Right hindlimb (tissue), 1 donor: ENCODE results near the gene ELP4.
"Not testable (repeated sequence)": the region's sequence is repeated elsewhere in the genome, so short reads cannot be mapped to it uniquely, and the experiment has no call there.

Experiments used
- DNase-seq: peaks from one replicate; pipeline ENCODE4 v3.0.0-alpha.2; 2018

Gene ELP4

GRCh38 chr11:31558001-31558400 lies 48.4 kb downstream of the ELP4 start:
- no peak for DNase-seq

GRCh38 chr11:31560842-31561476 lies 51.4 kb downstream of the ELP4 start:
- DNase-seq, result no peak

- DNase-seq, result not testable (repeated sequence)
Measured at GRCh38 chr11:31564517-31564916, 55.0 kb downstream of the ELP4 start.

- not testable (repeated sequence) for DNase-seq
Measured at GRCh38 chr11:31574133-31574532, 64.6 kb downstream of the ELP4 start.

GRCh38 chr11:31575764-31576163 lies 66.2 kb downstream of the ELP4 start:
- DNase-seq, result not testable (repeated sequence)

GRCh38 chr11:31579412-31579811 lies 69.8 kb downstream of the ELP4 start:
- DNase-seq, result not testable (repeated sequence)

GRCh38 chr11:31582697-31583096 lies 73.1 kb downstream of the ELP4 start:
- no peak for DNase-seq

- DNase-seq, result no peak
Measured at GRCh38 chr11:31598454-31598853, 88.9 kb downstream of the ELP4 start.

- DNase-seq, result no peak
Measured at GRCh38 chr11:31601635-31602282, 92.2 kb downstream of the ELP4 start.

GRCh38 chr11:31606893-31607292 lies 97.3 kb downstream of the ELP4 start:
- DNase-seq, result no peak

- DNase-seq, result no peak
Measured at GRCh38 chr11:31607914-31608313, 98.3 kb downstream of the ELP4 start.

GRCh38 chr11:31608995-31609394 lies 99.4 kb downstream of the ELP4 start:
- no peak for DNase-seq

GRCh38 chr11:31610544-31610943 lies 101.0 kb downstream of the ELP4 start:
- DNase-seq, result no peak

- DNase-seq, result no peak
Measured at GRCh38 chr11:31617246-31617645, 107.7 kb downstream of the ELP4 start.

- DNase-seq, result no peak
Measured at GRCh38 chr11:31619980-31620379, 110.4 kb downstream of the ELP4 start.

- DNase-seq, result no peak
Measured at GRCh38 chr11:31620434-31620833, 110.9 kb downstream of the ELP4 start.

GRCh38 chr11:31625868-31626267 lies 116.3 kb downstream of the ELP4 start:
- no peak for DNase-seq

GRCh38 chr11:31628111-31628510 lies 118.5 kb downstream of the ELP4 start:
- DNase-seq, result no peak

GRCh38 chr11:31636983-31637382 lies 127.4 kb downstream of the ELP4 start:
- no peak for DNase-seq

- DNase-seq, result no peak
Measured at GRCh38 chr11:31640611-31641010, 131.0 kb downstream of the ELP4 start.

- DNase-seq, result no peak
Measured at GRCh38 chr11:31641477-31642062, 132.0 kb downstream of the ELP4 start.

- DNase-seq, result no peak
Measured at GRCh38 chr11:31643857-31644256, 134.3 kb downstream of the ELP4 start.

- DNase-seq, result no peak
Measured at GRCh38 chr11:31645747-31646146, 136.2 kb downstream of the ELP4 start.

- no peak for DNase-seq
Measured at GRCh38 chr11:31646216-31646615, 136.6 kb downstream of the ELP4 start.
